GM12878 (cell line): ENCODE results near the gene PLIN3. TPM values are rescaled to one million over a fixed set of nuclear protein-coding genes. Genes with fewer than 3 reads are reported as not detected.

ENCODE experiments used
- ATAC-seq: fragments of 200-7000 bp; cut with Tn5 transposase; 3 replicates; pipeline ENCODE4 v1.9.1; 2020; ENCODE audit warnings: mild to moderate bottlenecking, moderate library complexity
- BruUV-seq: library from RNA; stranded (reverse); fragments of 400-500 nt; replicated peaks from 2 replicates; lab custom pipeline; 2021; lab: Mats Ljungman, UMichigan
- CTCF ChIA-PET: fragments of 300-600 bp; sonication (Branson Sonifier 250); formaldehyde crosslinking; extraction: SDS; loops from one replicate; lab custom pipeline; 2021; ENCODE audit warnings: inconsistent platforms; lab: Yijun Ruan, JAX
- POLR2A ChIA-PET: fragments of 350-600 bp; formaldehyde crosslinking; extraction: SDS; loops from one replicate; lab custom pipeline; 2021; ENCODE audit warnings: inconsistent platforms; lab: Charles Lee
- RAD21 ChIA-PET: fragments of 300-600 bp; sonication (Branson Sonifier 250); formaldehyde crosslinking; loops from one replicate; lab custom pipeline; 2023; ENCODE audit warnings: antibody characterized with exemption; ENCODE audit not compliant: unreplicated experiment; lab: Charles Lee
- SMC1A ChIA-PET: fragments of 300-600 bp; sonication (Branson Sonifier 250); formaldehyde crosslinking; loops from one replicate; lab custom pipeline; 2023; ENCODE audit not compliant: unreplicated experiment, uncharacterized antibody; lab: Charles Lee
- DNase-seq: peaks from one replicate; pipeline ENCODE4 v3.0.0-alpha.2; 2011; ENCODE audit warnings: low read depth, low spot score
- FAIRE-seq: peaks from 3 replicates; lab custom pipeline; 2011; peaks lifted over from hg19 to GRCh38; lab: Jason Lieb, UNC
- H2AFZ ChIP-seq: 2 replicates; pipeline ENCODE4 v1.6.0; 2011; ENCODE audit warnings: low read depth, low read length, control low read depth; ENCODE audit not compliant: control insufficient read depth
- H3K27ac ChIP-seq: 2 replicates; pipeline ENCODE4 v1.5.1; 2011; ENCODE audit warnings: control low read depth; ENCODE audit not compliant: control insufficient read depth, insufficient read depth
- H3K27me3 ChIP-seq, 2 experiments: replicated peaks in 1 of 2; 2 replicates each; pipeline versions ENCODE4 v1.6.0 to v1.6.1; 2011; ENCODE audit warnings: low read length in 1 of 2; ENCODE audit not compliant: control insufficient read depth in 2 of 2, insufficient read depth in 2 of 2
- H3K36me3 ChIP-seq, 2 experiments: 2 replicates each; pipeline ENCODE4 v1.5.1; 2011; ENCODE audit warnings: low read length in 1 of 2; ENCODE audit not compliant: control insufficient read depth in 2 of 2, insufficient read depth in 2 of 2
- H3K4me1 ChIP-seq: 2 replicates; pipeline ENCODE4 v1.6.1; 2011; ENCODE audit warnings: mild to moderate bottlenecking, low read length, moderate library complexity, mixed read lengths; ENCODE audit not compliant: control insufficient read depth, insufficient read depth
- H3K4me2 ChIP-seq: 2 replicates; pipeline ENCODE4 v1.6.0; 2011; ENCODE audit warnings: control low read depth; ENCODE audit not compliant: control insufficient read depth, insufficient read depth
- H3K4me3 ChIP-seq: fragments of 200-600 bp; sonication (generic); 2 replicates; pipeline ENCODE4 v1.5.1; 2016
- H3K79me2 ChIP-seq: 2 replicates; pipeline ENCODE4 v1.6.0; 2011; ENCODE audit warnings: low read length; ENCODE audit not compliant: control insufficient read depth, insufficient read depth
- H3K9ac ChIP-seq: 2 replicates; pipeline ENCODE4 v1.8.0; 2011; ENCODE audit warnings: low read length, control low read depth, mixed read lengths; ENCODE audit not compliant: control insufficient read depth, insufficient read depth
- H3K9me3 ChIP-seq: replicated peaks from 3 replicates; pipeline ENCODE4 v1.5.1; 2011; ENCODE audit warnings: mild to moderate bottlenecking, low read length; ENCODE audit not compliant: control insufficient read depth, insufficient read depth
- H4K20me1 ChIP-seq: 2 replicates; pipeline ENCODE4 v1.6.0; 2011; ENCODE audit not compliant: control insufficient read depth, insufficient read depth
- E4F1 ChIP-seq: fragments of 450-650 bp; IDR thresholded peaks from 2 replicates; pipeline ENCODE4 v1.6.1; 2018; ENCODE audit warnings: borderline replicate concordance, mild to moderate bottlenecking; ENCODE audit not compliant: partially characterized antibody
- POLR2AphosphoS2 ChIP-seq: IDR thresholded peaks from 2 replicates; pipeline ENCODE4 v1.6.1; 2011; ENCODE audit warnings: low read depth, mild to moderate bottlenecking, low read length, improper control_type of control experiment, moderate library complexity
- RAD21 ChIP-seq: IDR thresholded peaks from 2 replicates; pipeline ENCODE4 v1.6.1; 2011; ENCODE audit warnings: mild to moderate bottlenecking, low read depth, low read length, moderate library complexity; ENCODE audit not compliant: insufficient read depth
- REST ChIP-seq: IDR thresholded peaks from 2 replicates; pipeline ENCODE4 v1.6.1; 2012; ENCODE audit warnings: mild to moderate bottlenecking, low read depth, low read length
- RUNX3 ChIP-seq: IDR thresholded peaks from 2 replicates; pipeline ENCODE4 v1.6.1; 2012; ENCODE audit warnings: low read length, inconsistent platforms
- SIN3A ChIP-seq: IDR thresholded peaks from 2 replicates; pipeline ENCODE4 v1.6.1; 2012; ENCODE audit warnings: low read depth, low read length, improper control_type of control experiment
- YY1 ChIP-seq: IDR thresholded peaks from 2 replicates; pipeline ENCODE4 v1.6.1; 2011; ENCODE audit warnings: low read depth, mild to moderate bottlenecking, low read length
- ZNF592 ChIP-seq: fragments of 450-650 bp; IDR thresholded peaks from 2 replicates; pipeline ENCODE4 v1.6.1; 2017; ENCODE audit warnings: mild to moderate bottlenecking, moderate library complexity
- WGBS: methylation state at CpG from one replicate; pipeline ENCODE4 v1.1.6; 2016; ENCODE audit warnings: low lambda C conversion rate; ENCODE audit not compliant: insufficient replicate concordance, insufficient coverage; ENCODE audit errors: missing lambda C conversion rate; 5-methylcytosine and 5-hydroxymethylcytosine counted together
- in situ Hi-C: fragments of 300-500 bp; cut with MboI; formaldehyde crosslinking; loops from 9 replicates; pipeline ENCODE4 v1.14.3; 2018; ENCODE audit warnings: mixed read lengths
- intact Hi-C: fragments of 100-400 bp; cut with micrococcal nuclease; formaldehyde crosslinking; loops from one replicate; pipeline ENCODE4 v1.14.2; 2022; ENCODE audit not compliant: unreplicated experiment
- polyA plus RNA-seq, 11 experiments: library from polyadenylated mRNA; depleted of rRNA in 4 of 11; unstranded in 6 of 11; stranded (reverse) in 5 of 11; fragments of >200 nt; fragmentation: Nextera tagmentation in 4 of 11; fragmentation: Illumina TruSeq in 1 of 11; extraction: Ambion mirVana in 4 of 11; extraction: Trizol in 1 of 11; gene quantifications; 1 replicate in 1 of 11; 2 replicates in 10 of 11; pipeline versions ENCODE4 v1.2.1 to v1.2.3, GENCODE V29; 2011 to 2016; ENCODE audit warnings: inconsistent platforms in 2 of 11, missing spikeins in 2 of 11, low read depth in 1 of 11
- total RNA-seq, 4 experiments: library from RNA; depleted of rRNA in 3 of 4; stranded (reverse); fragments of >200 nt in 3 of 4; fragmentation: Illumina TruSeq in 1 of 4; extraction: Trizol in 1 of 4; gene quantifications; 2 replicates each; pipeline versions ENCODE4 v1.2.1 to v1.2.3, GENCODE V29; 2013 to 2021

The PLIN3 gene
- total and polyA plus RNA-seq, 10 of the 15 experiments (the other 5 are each of a cell fraction or from before 2014, with no cell fraction given): 7.7 to 71.4 (median 66.8) TPM

GRCh38 chr19:4911314-4911713 lies 43.8 kb upstream of the PLIN3 start:
- in situ Hi-C loops: loop anchor here (5.0 kb wide), 2 partner anchors 39 to 104 kb away; no protein-coding TSS in a partner anchor
- ChIA-PET CTCF (interaction anchor here (0.6 to 4.8 kb wide), 27 partner anchors 9 to 1383 kb away, joined by 3 to 310 read pairs (median 6); partner anchors contain the start of genes ARRDC5, FEM1A, KDM4B and PLIN3), POLR2A (interaction anchor here (1.1 to 2.4 kb wide), 4 partner anchors 41 to 101 kb away, joined by 3 to 13 read pairs (median 10); partner anchors contain the start of genes KDM4B and PLIN3), SMC1A (interaction anchor here (0.9 to 4.0 kb wide), 11 partner anchors 9 to 107 kb away, joined by 3 to 94 read pairs (median 11); partner anchors contain the start of genes ARRDC5 and PLIN3), RAD21 (interaction anchor here (1.0 to 5.4 kb wide), 15 partner anchors 36 to 120 kb away, joined by 3 to 176 read pairs (median 7); partner anchors contain the start of genes FEM1A, PLIN3 and TICAM1)
- TSS peak; percentile 56 for BruUV-seq
- Histone ChIP-seq H3K27ac (peak overlapping the region; percentile 78), H3K4me3 (peak overlapping the region; percentile 99), H3K9me3 (no peaks in the 10 kb centered on the region), H4K20me1 (no peaks in the 10 kb centered on the region), H3K4me2 (peak overlapping the region; percentile 100), H3K27me3 (no peaks in the 10 kb centered on the region), H3K9ac (peak overlapping the region; percentile 89), H2AFZ (peak overlapping the region; percentile 76), H3K79me2 (peaks cover 61% of the 10 kb centered on the region), H3K4me1 (peaks cover 38% of the 10 kb centered on the region), H3K36me3 (peaks cover 3 to 13% of the 10 kb centered on the region in 2 experiments)
- 8% methylated on average over 15 of the region's 15 CpGs for WGBS
- no peak for ATAC-seq
- no peak for DNase-seq
- FAIRE-seq: no peak
- intact Hi-C loops: loop anchor here (1.0 to 5.0 kb wide), 4 partner anchors 39 to 189 kb away; partner anchors contain the start of genes DPP9 and KDM4B
- no peak for TF ChIP-seq REST
- TF ChIP-seq RUNX3: no peak; the same call in 1 of the 2 replicates
- no peak for TF ChIP-seq ZNF592
- no peak for TF ChIP-seq POLR2AphosphoS2
- peak; percentile 10; the same call in 1 of the 2 replicates for TF ChIP-seq SIN3A
- no peak for TF ChIP-seq RAD21
- TF ChIP-seq E4F1: no peak
- peak; percentile 11; the same call in 1 of the 2 replicates for TF ChIP-seq YY1
